B cell (primary cell): ENCODE data around the gene PACRG. TPM values are rescaled to one million over a fixed set of nuclear protein-coding genes. Genes with fewer than 3 reads are reported as not detected.

Experiments
- ATAC-seq: fragments of 200-7000 bp; cut with Tn5 transposase; one replicate; pipeline ENCODE4 v1.10.0; 2021; ENCODE audit warnings: low read depth, mild to moderate bottlenecking, moderate number of reproducible peaks, moderate library complexity
- CTCF ChIA-PET: fragments of 350-600 bp; sonication (Branson Sonifier 250); formaldehyde crosslinking; loops from one replicate; lab custom pipeline; 2021; ENCODE audit warnings: antibody characterized with exemption, inconsistent platforms; lab: Charles Lee
- POLR2A ChIA-PET: fragments of 350-600 bp; sonication (Branson Sonifier 250); formaldehyde crosslinking; loops from one replicate; lab custom pipeline; 2021; ENCODE audit warnings: antibody characterized with exemption; lab: Charles Lee
- DNase-seq: peaks from one replicate; pipeline ENCODE4 v3.0.0; 2013
- H2AFZ ChIP-seq: 2 replicates; pipeline ENCODE4 v1.6.1; 2012; ENCODE audit warnings: mild to moderate bottlenecking, low read depth, low read length; ENCODE audit not compliant: insufficient read depth, poor library complexity, severe bottlenecking
- H3K27ac ChIP-seq, 2 donors: 1 replicate in 1 of 2; 2 replicates in 1 of 2; pipeline ENCODE4 v1.5.1; 2012 to 2013; ENCODE audit warnings: low read length in 2 of 2, mild to moderate bottlenecking in 2 of 2, moderate library complexity in 1 of 2
- H3K27me3 ChIP-seq, 4 experiments: fragments of 200-600 bp in 1 of 4; sonication (generic) in 1 of 4; replicated peaks in 1 of 4; 1 replicate in 2 of 4; 2 replicates in 2 of 4; pipeline versions ENCODE4 v1.6.1 to v1.7.0; 2013 to 2016; ENCODE audit warnings: low read length in 3 of 4, mild to moderate bottlenecking in 2 of 4, mixed read lengths in 1 of 4, moderate library complexity in 1 of 4; ENCODE audit not compliant: insufficient read depth in 4 of 4, control insufficient read depth in 3 of 4; ENCODE audit errors: control extremely low read depth in 1 of 4
- H3K36me3 ChIP-seq, 2 experiments: replicated peaks in 1 of 2; 1 replicate in 1 of 2; 2 replicates in 1 of 2; pipeline versions ENCODE4 v1.6.1 to v1.7.1; 2013; ENCODE audit warnings: low read length in 1 of 2; ENCODE audit not compliant: insufficient read depth in 2 of 2, control insufficient read depth in 1 of 2; ENCODE audit errors: control extremely low read depth in 1 of 2, extremely low read depth in 1 of 2
- H3K4me1 ChIP-seq, 2 donors: fragments of 200-600 bp in 1 of 2; sonication (generic) in 1 of 2; 1 replicate in 1 of 2; 2 replicates in 1 of 2; pipeline versions ENCODE4 v1.5.1 to v1.6.1; 2013 to 2017; ENCODE audit warnings: low read length in 2 of 2; ENCODE audit not compliant: control insufficient read depth in 2 of 2, insufficient read depth in 2 of 2
- H3K4me2 ChIP-seq: replicated peaks from 2 replicates; pipeline ENCODE3; 2012; ENCODE audit warnings: mild to moderate bottlenecking, low read depth, low read length; ENCODE audit not compliant: poor library complexity, severe bottlenecking
- H3K4me3 ChIP-seq, 5 experiments: fragments of 200-600 bp in 1 of 5; sonication (generic) in 1 of 5; 1 replicate in 3 of 5; 2 replicates in 2 of 5; pipeline versions ENCODE4 v1.5.1 to v1.7.0; 2011 to 2016; ENCODE audit warnings: low read length in 4 of 5, mild to moderate bottlenecking in 4 of 5, low read depth in 2 of 5, control low read depth in 1 of 5, moderate library complexity in 1 of 5; ENCODE audit not compliant: insufficient read depth in 1 of 5; ENCODE audit errors: control extremely low read depth in 1 of 5, extremely low read depth in 1 of 5
- H3K79me2 ChIP-seq: fragments of 200-600 bp; sonication (generic); one replicate; pipeline ENCODE4 v1.6.0; 2016; ENCODE audit warnings: low read length; ENCODE audit not compliant: control insufficient read depth, insufficient read depth
- H3K9ac ChIP-seq: fragments of 200-600 bp; sonication (generic); 2 replicates; pipeline ENCODE4 v1.6.1; 2017; ENCODE audit warnings: mild to moderate bottlenecking, low read length, moderate library complexity
- H3K9me3 ChIP-seq, 3 donors: one replicate each; pipeline versions ENCODE4 v1.6.1 to v1.7.1; 2013; ENCODE audit warnings: low read length in 2 of 3; ENCODE audit not compliant: control insufficient read depth in 2 of 3, insufficient read depth in 1 of 3; ENCODE audit errors: control extremely low read depth in 1 of 3
- H4K20me1 ChIP-seq: 2 replicates; pipeline ENCODE4 v1.6.0; 2012; ENCODE audit warnings: mild to moderate bottlenecking, low read length; ENCODE audit not compliant: insufficient read depth, control insufficient read depth, poor library complexity, severe bottlenecking
- H3K27ac Mint-ChIP-seq: one replicate; pipeline ENCODE4 v1.8.0; 2021; ENCODE audit warnings: mixed read lengths
- H3K27me3 Mint-ChIP-seq: one replicate; pipeline ENCODE4 v1.8.0; 2021; ENCODE audit warnings: mixed read lengths
- H3K4me1 Mint-ChIP-seq: one replicate; pipeline ENCODE4 v1.8.0; 2021; ENCODE audit warnings: mixed read lengths
- H3K4me3 Mint-ChIP-seq: one replicate; pipeline ENCODE4 v1.8.0; 2021; ENCODE audit warnings: mixed read lengths
- H3K9me3 Mint-ChIP-seq: one replicate; pipeline ENCODE4 v1.8.0; 2022; ENCODE audit warnings: mixed read lengths; ENCODE audit not compliant: insufficient read depth
- EZH2 ChIP-seq: IDR thresholded peaks from 2 replicates; pipeline ENCODE4 v1.6.1; 2012; ENCODE audit warnings: borderline replicate concordance, low read depth, mild to moderate bottlenecking, moderate library complexity, low read length; ENCODE audit not compliant: insufficient read depth, poor library complexity, severe bottlenecking
- whole genome bisulfite sequencing: methylation state at CpG from one replicate; pipeline ENCODE4 v1.1.5; 2013; ENCODE audit warnings: missing lambda C conversion rate; ENCODE audit not compliant: insufficient coverage; 5-methylcytosine and 5-hydroxymethylcytosine counted together
- intact Hi-C: fragments of 100-400 bp; cut with micrococcal nuclease; formaldehyde crosslinking; loops from one replicate; pipeline ENCODE4 v1.10.0; 2022
- polyA plus RNA-seq: library from polyadenylated mRNA; depleted of rRNA; stranded (reverse); fragments of >200 nt; gene quantifications from 2 replicates; pipeline ENCODE4 v1.2.3, GENCODE V29; 2012
- total RNA-seq, 2 donors: library from RNA; stranded (reverse); fragments of 120-200 nt in 1 of 2; gene quantifications; 1 replicate in 1 of 2; 2 replicates in 1 of 2; pipeline versions ENCODE4 v1.2.3 to v1.2.4, GENCODE V29; 2013 to 2022
- TF ChIP-seq, protein P1 (sequence below): fragments of 200-600 bp; IDR thresholded peaks from one replicate; pipeline ENCODE4 v1.8.0; 2022; ENCODE audit warnings: antibody characterized with exemption, mild to moderate bottlenecking

The PACRG gene
- total and polyA plus RNA-seq, 2 donors (not counting 1 experiment from before 2014, with no cell fraction given): not detected

DNA sequence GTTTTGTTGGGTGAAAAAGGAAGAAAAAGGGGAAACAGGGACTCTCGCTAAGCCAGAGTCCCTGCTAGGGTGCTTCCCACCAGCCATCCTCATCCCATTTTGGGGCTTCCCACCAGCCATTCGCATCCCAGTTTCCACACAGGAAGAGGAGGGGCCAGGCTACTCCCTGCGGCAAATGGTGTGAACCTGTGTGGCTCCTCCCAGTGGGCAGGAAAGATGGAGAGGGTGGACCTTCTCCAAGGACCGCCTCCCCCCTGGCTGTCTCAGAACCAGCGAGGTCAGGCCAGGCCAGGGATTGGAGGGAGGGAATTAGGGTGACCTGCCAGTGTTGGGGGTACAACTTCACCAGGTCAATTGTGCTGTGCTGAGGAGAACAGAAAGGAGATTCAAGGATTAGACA, 326.9 kb downstream of the PACRG start:
- H3K27me3 Mint-ChIP-seq: no peaks in the 10 kb centered on the region
- no peak overlapping the region for H2AFZ ChIP-seq
- ChIA-PET CTCF (no interaction called here), POLR2A (no interaction called here)
- intact Hi-C loops: no loop called here
- H3K9me3 Mint-ChIP-seq: no peaks in the 10 kb centered on the region
- no peaks in the 10 kb centered on the region for H3K79me2 ChIP-seq
- WGBS: 95% methylated on average over 4 of the region's 5 CpGs
- H3K9me3 ChIP-seq: peaks cover 0 to 8% (median 0%) of the 10 kb centered on the region in 3 donors
- H3K4me3 Mint-ChIP-seq: no peak overlapping the region
- no peak overlapping the region for H3K4me2 ChIP-seq
- no peak overlapping the region for H3K27ac ChIP-seq
- no peaks in the 10 kb centered on the region for H3K27me3 ChIP-seq
- ATAC-seq (no peak), DNase-seq (no peak)
- H4K20me1 ChIP-seq: no peaks in the 10 kb centered on the region
- H3K4me1 Mint-ChIP-seq: no peaks in the 10 kb centered on the region
- no peaks in the 10 kb centered on the region for H3K4me1 ChIP-seq
- no peak overlapping the region for H3K4me3 ChIP-seq
- no peak for TF ChIP-seq EZH2
- TF ChIP-seq, protein P1, sequence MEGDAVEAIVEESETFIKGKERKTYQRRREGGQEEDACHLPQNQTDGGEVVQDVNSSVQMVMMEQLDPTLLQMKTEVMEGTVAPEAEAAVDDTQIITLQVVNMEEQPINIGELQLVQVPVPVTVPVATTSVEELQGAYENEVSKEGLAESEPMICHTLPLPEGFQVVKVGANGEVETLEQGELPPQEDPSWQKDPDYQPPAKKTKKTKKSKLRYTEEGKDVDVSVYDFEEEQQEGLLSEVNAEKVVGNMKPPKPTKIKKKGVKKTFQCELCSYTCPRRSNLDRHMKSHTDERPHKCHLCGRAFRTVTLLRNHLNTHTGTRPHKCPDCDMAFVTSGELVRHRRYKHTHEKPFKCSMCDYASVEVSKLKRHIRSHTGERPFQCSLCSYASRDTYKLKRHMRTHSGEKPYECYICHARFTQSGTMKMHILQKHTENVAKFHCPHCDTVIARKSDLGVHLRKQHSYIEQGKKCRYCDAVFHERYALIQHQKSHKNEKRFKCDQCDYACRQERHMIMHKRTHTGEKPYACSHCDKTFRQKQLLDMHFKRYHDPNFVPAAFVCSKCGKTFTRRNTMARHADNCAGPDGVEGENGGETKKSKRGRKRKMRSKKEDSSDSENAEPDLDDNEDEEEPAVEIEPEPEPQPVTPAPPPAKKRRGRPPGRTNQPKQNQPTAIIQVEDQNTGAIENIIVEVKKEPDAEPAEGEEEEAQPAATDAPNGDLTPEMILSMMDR: no peak
- H3K27ac Mint-ChIP-seq: no peak overlapping the region
- no peak overlapping the region for H3K9ac ChIP-seq
- H3K36me3 ChIP-seq: no peaks in the 10 kb centered on the region

DNA sequence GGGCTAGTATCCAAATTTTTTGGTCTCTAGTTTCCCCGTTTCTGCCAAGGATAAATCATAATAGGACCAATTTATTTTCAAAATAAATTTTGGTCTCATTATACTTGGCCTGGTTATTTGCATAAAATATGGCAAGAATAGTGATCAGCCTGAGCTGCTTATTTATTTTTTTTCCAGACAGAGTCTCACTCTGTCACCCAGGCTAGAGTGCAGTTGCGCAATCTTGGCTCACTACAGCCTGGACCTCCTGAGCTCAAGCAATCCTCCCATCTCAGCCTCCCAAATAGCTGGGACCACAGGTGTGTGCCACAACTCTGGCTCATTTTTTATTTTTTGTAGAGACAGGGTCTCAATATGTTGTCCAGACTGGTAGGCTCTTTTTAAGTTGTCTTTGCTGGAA, 329.5 kb downstream of the PACRG start:
- no peak overlapping the region for H3K4me2 ChIP-seq
- no peaks in the 10 kb centered on the region for H3K4me1 Mint-ChIP-seq
- H3K4me3 ChIP-seq: no peak overlapping the region
- no peaks in the 10 kb centered on the region for H3K27me3 ChIP-seq
- intact Hi-C loops: no loop called here
- no peak overlapping the region for H3K27ac Mint-ChIP-seq
- POLR2A ChIA-PET: no interaction called here
- H4K20me1 ChIP-seq: no peaks in the 10 kb centered on the region
- ATAC-seq (no peak), DNase-seq (no peak)
- H3K27me3 Mint-ChIP-seq: no peaks in the 10 kb centered on the region
- CTCF ChIA-PET: no interaction called here
- no peaks in the 10 kb centered on the region for H3K4me1 ChIP-seq
- H3K4me3 Mint-ChIP-seq: no peak overlapping the region
- no peak overlapping the region for H3K9ac ChIP-seq
- H3K79me2 ChIP-seq: no peaks in the 10 kb centered on the region
- no peaks in the 10 kb centered on the region for H3K9me3 Mint-ChIP-seq
- no peak overlapping the region for H3K27ac ChIP-seq
- no peak for TF ChIP-seq EZH2
- TF ChIP-seq, protein P1: no peak
- 100% methylated on average over 1 of the region's 2 CpGs for WGBS
- H3K36me3 ChIP-seq: no peaks in the 10 kb centered on the region
- H2AFZ ChIP-seq: no peak overlapping the region
- H3K9me3 ChIP-seq: peaks cover 0 to 8% (median 0%) of the 10 kb centered on the region in 3 donors
